ENCODE measurements around the gene PRRG3.

DNA sequence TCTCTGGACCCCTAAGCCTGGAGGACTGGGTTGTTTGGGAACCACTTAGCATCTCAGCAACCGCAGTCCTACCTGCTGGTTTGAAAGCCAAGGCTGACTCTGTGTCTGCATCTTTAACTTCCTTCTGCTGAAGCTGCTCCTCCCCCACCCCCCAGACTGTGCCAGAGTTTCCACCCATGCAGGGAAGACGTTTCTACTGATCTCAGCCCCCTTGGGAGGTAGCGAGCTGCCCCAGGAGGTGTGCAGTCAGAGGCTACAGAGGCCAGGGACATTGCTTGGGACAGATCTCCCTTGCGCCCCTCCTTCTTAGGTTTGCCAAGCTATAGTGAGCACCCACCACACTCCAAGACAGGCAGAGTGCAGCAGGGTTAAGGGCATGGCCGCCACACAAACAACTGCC lies 15.9 kb downstream of the PRRG3 start:
- TF ChIP-seq CTCF (IDR thresholded peaks at IDR 0.05) = no peak
- no peak for TF ChIP-seq EZH2 (IDR thresholded peaks at IDR 0.05; ENCODE audit: borderline replicate concordance, insufficient read depth, low read depth, low read length, poor library complexity, severe bottlenecking)

All from B cell (primary cell).